Measurements from ENCODE around the gene UNC79.

- TF ChIP-seq ZNF274 (IDR thresholded peaks at IDR 0.05; ENCODE audit: low read depth, low read length) (no peak), SUZ12 (IDR thresholded peaks at IDR 0.05; ENCODE audit: extremely low read depth, insufficient read depth, insufficient read length) (no peak), YY1 (IDR thresholded peaks at IDR 0.05; ENCODE audit: insufficient read depth, insufficient read length) (no peak)
Measured at GRCh38 chr14:93538413-93538812, 107.7 kb downstream of the UNC79 start.
